ENCODE results near the gene CFAP69.
"Not testable (repeated sequence)": the region's sequence is repeated elsewhere in the genome, so short reads cannot be mapped to it uniquely, and the experiment has no call there.

The CFAP69 gene

GRCh38 chr7:90232430-90232829 lies 12.5 kb upstream of the CFAP69 start:
- DNase-seq (ENCODE audit: low read depth in 2 of 2, low spot score in 1 of 2): no peak

- DNase-seq (ENCODE audit: low read depth in 2 of 2, low spot score in 1 of 2): no peak
Measured at GRCh38 chr7:90233569-90233968, 11.4 kb upstream of the CFAP69 start.

- no peak for DNase-seq (ENCODE audit: low read depth in 2 of 2, low spot score in 1 of 2)
Measured at GRCh38 chr7:90236721-90237289, 8.2 kb upstream of the CFAP69 start.

GRCh38 chr7:90238022-90238421 lies 7.0 kb upstream of the CFAP69 start:
- no peak for DNase-seq (ENCODE audit: low read depth in 2 of 2, low spot score in 1 of 2)

- DNase-seq (ENCODE audit: low read depth in 2 of 2, low spot score in 1 of 2): no peak
Measured at GRCh38 chr7:90238583-90238982, 6.4 kb upstream of the CFAP69 start.

GRCh38 chr7:90239050-90239449 lies 5.9 kb upstream of the CFAP69 start:
- DNase-seq (ENCODE audit: low read depth in 2 of 2, low spot score in 1 of 2): no peak

- DNase-seq (ENCODE audit: low read depth in 2 of 2, low spot score in 1 of 2): no peak
Measured at GRCh38 chr7:90239625-90240228, 5.2 kb upstream of the CFAP69 start.

GRCh38 chr7:90242369-90243168 lies 2.4 kb upstream of the CFAP69 start:
- no peak for DNase-seq (ENCODE audit: low read depth in 2 of 2, low spot score in 1 of 2)

GRCh38 chr7:90243556-90243955 lies 1.4 kb upstream of the CFAP69 start:
- DNase-seq (ENCODE audit: low read depth in 2 of 2, low spot score in 1 of 2): no peak

GRCh38 chr7:90244565-90244908 lies 437 bp upstream of the CFAP69 start:
- no peak for DNase-seq (ENCODE audit: low read depth in 2 of 2, low spot score in 1 of 2)

- DNase-seq (ENCODE audit: low read depth in 2 of 2, low spot score in 1 of 2): no peak
Measured at GRCh38 chr7:90246171-90246570, 1.2 kb downstream of the CFAP69 start.

- no peak for DNase-seq (ENCODE audit: low read depth in 2 of 2, low spot score in 1 of 2)
Measured at GRCh38 chr7:90248706-90249105, 3.7 kb downstream of the CFAP69 start.

- DNase-seq (ENCODE audit: low read depth in 2 of 2, low spot score in 1 of 2): no peak
Measured at GRCh38 chr7:90250601-90251303, 5.8 kb downstream of the CFAP69 start.

- no peak for DNase-seq (ENCODE audit: low read depth in 2 of 2, low spot score in 1 of 2)
Measured at GRCh38 chr7:90251304-90251635, 6.3 kb downstream of the CFAP69 start.

- not testable (repeated sequence) for DNase-seq (ENCODE audit: low read depth in 2 of 2, low spot score in 1 of 2)
Measured at GRCh38 chr7:90256011-90256410, 11.0 kb downstream of the CFAP69 start.

GRCh38 chr7:90256778-90257177 lies 11.8 kb downstream of the CFAP69 start:
- no peak for DNase-seq (ENCODE audit: low read depth in 2 of 2, low spot score in 1 of 2)

- DNase-seq (ENCODE audit: low read depth in 2 of 2, low spot score in 1 of 2): no peak
Measured at GRCh38 chr7:90261441-90261840, 16.5 kb downstream of the CFAP69 start.

GRCh38 chr7:90262438-90262837 lies 17.5 kb downstream of the CFAP69 start:
- no peak for DNase-seq (ENCODE audit: low read depth in 2 of 2, low spot score in 1 of 2)

GRCh38 chr7:90266808-90267207 lies 21.8 kb downstream of the CFAP69 start:
- DNase-seq (ENCODE audit: low read depth in 2 of 2, low spot score in 1 of 2): no peak

- DNase-seq (ENCODE audit: low read depth in 2 of 2, low spot score in 1 of 2): no peak
Measured at GRCh38 chr7:90267263-90267858, 22.4 kb downstream of the CFAP69 start.

GRCh38 chr7:90269163-90269562 lies 24.2 kb downstream of the CFAP69 start:
- no peak for DNase-seq (ENCODE audit: low read depth in 2 of 2, low spot score in 1 of 2)

All from stimulated activated CD8-positive, alpha-beta memory T cell treated with anti-CD3 and anti-CD28 coated beads, Interleukin-4, amount 100 ng/mL, for 4 hours (primary cell).